CD14-positive monocyte (primary cell): Measurements from ENCODE around the gene LRRC47. TPM values are rescaled to one million over a fixed set of nuclear protein-coding genes. Genes with fewer than 3 reads are reported as not detected.

Experiments
- DNase-seq, 3 donors: peaks; one replicate each; pipeline ENCODE4 v3.0.0-alpha.2; 2011 to 2022
- H2AFZ ChIP-seq: 2 replicates; pipeline ENCODE4 v1.6.0; 2012; ENCODE audit warnings: mild to moderate bottlenecking, low read depth, low read length, inconsistent platforms; ENCODE audit not compliant: insufficient read depth, poor library complexity, severe bottlenecking
- H3K27ac ChIP-seq, 2 donors: 1 replicate in 1 of 2; 2 replicates in 1 of 2; pipeline ENCODE4 v1.5.1; 2012 to 2013; ENCODE audit warnings: low read length in 2 of 2, control low read depth in 1 of 2, inconsistent platforms in 1 of 2, low read depth in 1 of 2, mild to moderate bottlenecking in 1 of 2
- H3K27me3 ChIP-seq, 2 donors: one replicate each; pipeline versions ENCODE4 v1.6.0 to v1.6.1; 2011 to 2013; ENCODE audit warnings: low read length in 2 of 2; ENCODE audit not compliant: control insufficient read depth in 2 of 2, insufficient read depth in 2 of 2
- H3K36me3 ChIP-seq, 2 donors: replicated peaks in 1 of 2; 1 replicate in 1 of 2; 2 replicates in 1 of 2; pipeline versions ENCODE4 v1.5.1 to v1.6.1; 2012 to 2013; ENCODE audit warnings: low read length in 2 of 2, control low read depth in 1 of 2, inconsistent platforms in 1 of 2, mild to moderate bottlenecking in 1 of 2; ENCODE audit not compliant: insufficient read depth in 2 of 2, control insufficient read depth in 1 of 2
- H3K4me1 ChIP-seq, 2 donors: 1 replicate in 1 of 2; 2 replicates in 1 of 2; pipeline versions ENCODE4 v1.5.1 to v1.6.1; 2012 to 2013; ENCODE audit warnings: low read length in 2 of 2, control low read depth in 1 of 2, inconsistent platforms in 1 of 2, mild to moderate bottlenecking in 1 of 2, moderate library complexity in 1 of 2; ENCODE audit not compliant: insufficient read depth in 2 of 2, control insufficient read depth in 1 of 2
- H3K4me2 ChIP-seq: replicated peaks from 2 replicates; pipeline ENCODE3; 2012; ENCODE audit warnings: low read length, moderate library complexity, mild to moderate bottlenecking; ENCODE audit not compliant: poor library complexity, severe bottlenecking; ENCODE audit errors: extremely low read depth
- H3K4me3 ChIP-seq, 3 experiments: fragments of 200-600 bp in 1 of 3; sonication (generic) in 1 of 3; replicated peaks in 1 of 3; 1 replicate in 2 of 3; 2 replicates in 1 of 3; pipeline ENCODE4 v1.5.1; 2011 to 2013; ENCODE audit warnings: low read length in 3 of 3, mild to moderate bottlenecking in 3 of 3, control low read depth in 2 of 3, low read depth in 2 of 3, inconsistent platforms in 1 of 3, moderate library complexity in 1 of 3
- H3K79me2 ChIP-seq: 2 replicates; pipeline ENCODE4 v1.6.0; 2012; ENCODE audit warnings: mild to moderate bottlenecking, control low read depth, inconsistent platforms, low read length, moderate library complexity; ENCODE audit not compliant: insufficient read depth
- H3K9ac ChIP-seq: 2 replicates; pipeline ENCODE4 v1.6.0; 2017; ENCODE audit warnings: low read length, mild to moderate bottlenecking; ENCODE audit not compliant: insufficient read depth, poor library complexity, severe bottlenecking
- H3K9me3 ChIP-seq, 2 donors: replicated peaks in 1 of 2; 1 replicate in 1 of 2; 2 replicates in 1 of 2; pipeline versions ENCODE4 v1.5.1 to v1.6.1; 2012 to 2013; ENCODE audit warnings: low read length in 2 of 2, control low read depth in 1 of 2; ENCODE audit not compliant: control insufficient read depth in 1 of 2, insufficient read depth in 1 of 2
- H4K20me1 ChIP-seq: 2 replicates; pipeline ENCODE4 v1.6.0; 2012; ENCODE audit warnings: mild to moderate bottlenecking, low read length, control low read depth, moderate library complexity; ENCODE audit not compliant: insufficient read depth
- H3K27ac Mint-ChIP-seq, 7 donors: one replicate each; pipeline ENCODE4 v1.8.0; 2020; ENCODE audit warnings: mild to moderate bottlenecking in 7 of 7, mixed read lengths in 7 of 7, moderate library complexity in 6 of 7, inconsistent platforms in 2 of 7
- H3K27me3 Mint-ChIP-seq, 3 donors: one replicate each; pipeline ENCODE4 v1.8.0; 2021 to 2022; ENCODE audit warnings: low read depth in 3 of 3, mild to moderate bottlenecking in 3 of 3, mixed read lengths in 3 of 3, moderate library complexity in 3 of 3, inconsistent platforms in 1 of 3
- H3K36me3 Mint-ChIP-seq, 2 donors: one replicate each; pipeline ENCODE4 v1.8.0; 2020; ENCODE audit warnings: mixed read lengths in 2 of 2, inconsistent platforms in 1 of 2, mild to moderate bottlenecking in 1 of 2
- H3K4me1 Mint-ChIP-seq: one replicate; pipeline ENCODE4 v1.8.0; 2020; ENCODE audit warnings: mild to moderate bottlenecking, mixed read lengths
- H3K4me3 Mint-ChIP-seq, 2 donors: one replicate each; pipeline ENCODE4 v1.8.0; 2020; ENCODE audit warnings: mild to moderate bottlenecking in 2 of 2, mixed read lengths in 2 of 2, moderate library complexity in 1 of 2
- H3K9me3 Mint-ChIP-seq, 7 donors: one replicate each; pipeline ENCODE4 v1.8.0; 2020 to 2022; ENCODE audit warnings: mixed read lengths in 7 of 7, mild to moderate bottlenecking in 6 of 7, moderate library complexity in 6 of 7, inconsistent platforms in 2 of 7
- WGBS: methylation state at CpG from one replicate; pipeline ENCODE4 v1.1.5; 2013; ENCODE audit warnings: missing lambda C conversion rate; ENCODE audit not compliant: insufficient coverage; 5-methylcytosine and 5-hydroxymethylcytosine counted together
- intact Hi-C, 2 donors: fragments of 100-400 bp; cut with micrococcal nuclease; formaldehyde crosslinking; loops; one replicate each; pipeline versions ENCODE4 v1.15.0 to v1.15.1; 2023
- polyA plus RNA-seq, 3 donors: library from polyadenylated mRNA; depleted of rRNA in 1 of 3; unstranded in 2 of 3; stranded (reverse) in 1 of 3; fragments of 300-500 nt in 2 of 3; fragments of >200 nt in 1 of 3; fragmentation: Illumina TruSeq in 2 of 3; gene quantifications; 1 replicate in 2 of 3; 2 replicates in 1 of 3; pipeline ENCODE4 v1.2.3, GENCODE V29; 2012 to 2021
- TF ChIP-seq, protein P1 (sequence below): fragments of 200-600 bp; IDR thresholded peaks from one replicate; pipeline ENCODE4 v1.8.0; 2022; ENCODE audit warnings: antibody characterized with exemption, mild to moderate bottlenecking

LRRC47 gene
- polyA plus RNA-seq, 3 donors, result 17.8 to 24.8 (median 18.0) TPM

DNA sequence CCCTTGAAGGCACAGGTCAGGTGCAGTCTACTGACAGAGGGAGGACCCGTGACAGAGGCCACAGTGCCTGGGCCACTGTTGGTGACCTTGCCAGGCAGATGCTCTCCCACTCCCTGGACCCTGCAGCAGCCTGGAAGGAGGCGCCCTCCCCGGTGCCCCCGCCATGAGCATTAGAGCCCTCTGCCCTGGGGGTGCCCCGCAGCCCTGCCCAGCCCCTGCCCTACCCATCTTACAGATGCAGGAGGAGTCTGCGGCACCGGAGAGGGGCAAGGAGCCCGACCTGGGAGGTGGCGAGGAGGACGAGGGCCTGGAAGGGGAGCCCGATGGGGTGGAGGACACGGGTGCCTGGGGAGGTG, 33.4 kb downstream of the LRRC47 start:
- peaks cover 0 to 11% (median 4%) of the 10 kb centered on the region in 7 donors for H3K9me3 Mint-ChIP-seq
- H4K20me1 ChIP-seq, result no peaks in the 10 kb centered on the region
- H2AFZ ChIP-seq, result no peak overlapping the region
- no peaks in the 10 kb centered on the region for H3K36me3 ChIP-seq
- H3K27ac Mint-ChIP-seq, result no peak overlapping the region
- H3K4me1 ChIP-seq, result no peaks in the 10 kb centered on the region
- H3K27ac ChIP-seq, result no peak overlapping the region
- peaks cover 2 to 17% (median 6%) of the 10 kb centered on the region in 3 donors for H3K27me3 Mint-ChIP-seq
- H3K4me3 ChIP-seq, result no peak overlapping the region
- no peaks in the 10 kb centered on the region for H3K9me3 ChIP-seq
- no peak overlapping the region for H3K4me3 Mint-ChIP-seq
- H3K4me2 ChIP-seq, result no peak overlapping the region
- H3K9ac ChIP-seq, result no peak overlapping the region
- DNase-seq, result no peak
- intact Hi-C loops, result no loop called here
- TF ChIP-seq, protein P1, sequence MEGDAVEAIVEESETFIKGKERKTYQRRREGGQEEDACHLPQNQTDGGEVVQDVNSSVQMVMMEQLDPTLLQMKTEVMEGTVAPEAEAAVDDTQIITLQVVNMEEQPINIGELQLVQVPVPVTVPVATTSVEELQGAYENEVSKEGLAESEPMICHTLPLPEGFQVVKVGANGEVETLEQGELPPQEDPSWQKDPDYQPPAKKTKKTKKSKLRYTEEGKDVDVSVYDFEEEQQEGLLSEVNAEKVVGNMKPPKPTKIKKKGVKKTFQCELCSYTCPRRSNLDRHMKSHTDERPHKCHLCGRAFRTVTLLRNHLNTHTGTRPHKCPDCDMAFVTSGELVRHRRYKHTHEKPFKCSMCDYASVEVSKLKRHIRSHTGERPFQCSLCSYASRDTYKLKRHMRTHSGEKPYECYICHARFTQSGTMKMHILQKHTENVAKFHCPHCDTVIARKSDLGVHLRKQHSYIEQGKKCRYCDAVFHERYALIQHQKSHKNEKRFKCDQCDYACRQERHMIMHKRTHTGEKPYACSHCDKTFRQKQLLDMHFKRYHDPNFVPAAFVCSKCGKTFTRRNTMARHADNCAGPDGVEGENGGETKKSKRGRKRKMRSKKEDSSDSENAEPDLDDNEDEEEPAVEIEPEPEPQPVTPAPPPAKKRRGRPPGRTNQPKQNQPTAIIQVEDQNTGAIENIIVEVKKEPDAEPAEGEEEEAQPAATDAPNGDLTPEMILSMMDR, result no peak
- no peaks in the 10 kb centered on the region for H3K36me3 Mint-ChIP-seq
- 88% methylated on average over 9 of the region's 12 CpGs for WGBS
- H3K79me2 ChIP-seq, result no peaks in the 10 kb centered on the region
- H3K4me1 Mint-ChIP-seq, result no peaks in the 10 kb centered on the region
- peaks cover 0 to 7% of the 10 kb centered on the region in 2 donors for H3K27me3 ChIP-seq

DNA sequence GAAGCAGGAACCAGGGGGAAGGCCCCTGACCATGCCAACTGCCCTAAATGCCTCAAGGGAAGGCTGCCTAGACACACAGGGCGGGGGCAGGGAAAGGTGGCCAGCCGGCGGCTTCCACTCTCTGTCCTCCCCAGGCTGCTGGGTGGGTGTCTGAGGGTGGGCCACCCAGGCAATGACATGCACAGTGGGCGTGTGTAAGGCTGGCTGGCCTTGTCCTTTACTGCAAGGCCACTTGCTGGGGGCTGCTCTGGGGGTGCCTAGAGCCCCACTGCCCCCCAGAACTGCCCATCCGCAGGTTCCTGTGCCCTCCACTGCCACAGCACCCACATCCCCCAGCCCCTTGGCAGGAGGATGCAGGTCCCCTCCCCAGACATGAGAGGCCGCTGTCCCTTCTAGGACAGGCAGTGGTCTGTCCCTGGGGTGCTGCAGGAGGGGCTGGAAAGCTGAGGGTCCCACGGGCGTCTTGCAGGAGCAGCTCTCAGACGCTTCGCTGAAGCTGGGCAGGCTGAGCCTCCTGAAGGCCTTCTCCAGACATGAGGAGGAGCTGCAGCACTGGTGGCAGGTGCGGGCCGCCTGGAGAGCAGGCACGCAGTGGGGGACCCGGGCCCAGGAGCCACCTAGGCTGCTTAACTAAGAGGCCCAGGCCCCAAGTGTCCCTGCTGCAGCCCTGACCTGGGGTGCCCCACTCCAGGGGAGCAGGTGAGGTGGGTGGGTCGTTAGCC, 34.0 kb downstream of the LRRC47 start:
- no peaks in the 10 kb centered on the region for H3K9me3 ChIP-seq
- no peak overlapping the region for H3K27ac Mint-ChIP-seq
- no peaks in the 10 kb centered on the region for H4K20me1 ChIP-seq
- H3K4me1 Mint-ChIP-seq, result no peaks in the 10 kb centered on the region
- H3K4me3 ChIP-seq, result no peak overlapping the region
- DNase-seq, result no peak
- no peak overlapping the region for H3K9ac ChIP-seq
- H3K36me3 ChIP-seq, result no peaks in the 10 kb centered on the region
- peaks cover 2 to 17% (median 6%) of the 10 kb centered on the region in 3 donors for H3K27me3 Mint-ChIP-seq
- H3K4me2 ChIP-seq, result no peak overlapping the region
- H3K27ac ChIP-seq, result no peak overlapping the region
- H3K27me3 ChIP-seq, result peaks cover 0 to 7% of the 10 kb centered on the region in 2 donors
- H3K9me3 Mint-ChIP-seq, result peaks cover 0 to 11% (median 4%) of the 10 kb centered on the region in 7 donors
- 89% methylated on average over 14 of the region's 15 CpGs for WGBS
- H3K36me3 Mint-ChIP-seq, result no peaks in the 10 kb centered on the region
- intact Hi-C loops, result no loop called here
- no peak overlapping the region for H2AFZ ChIP-seq
- H3K4me1 ChIP-seq, result no peaks in the 10 kb centered on the region
- no peaks in the 10 kb centered on the region for H3K79me2 ChIP-seq
- TF ChIP-seq, protein P1, result no peak
- no peak overlapping the region for H3K4me3 Mint-ChIP-seq
